AG20443 (cell line): Measurements from ENCODE around the gene ARHGAP23.

Experiments
- DNase-seq: peaks from one replicate; pipeline ENCODE4 v3.0.0; 2012; ENCODE audit warnings: low spot score, mixed read lengths

ARHGAP23 gene

GRCh38 chr17:38552343-38552742, 124.1 kb downstream of the ARHGAP23 start:
- no peak for DNase-seq

- no peak for DNase-seq
These were observed 126.4 kb downstream of the ARHGAP23 start for GRCh38 chr17:38554430-38555350.

GRCh38 chr17:38556239-38556638, 128.0 kb downstream of the ARHGAP23 start:
- DNase-seq, result no peak

- DNase-seq, result no peak
These were observed 129.1 kb downstream of the ARHGAP23 start for GRCh38 chr17:38557396-38557795.

GRCh38 chr17:38557836-38558727, 129.8 kb downstream of the ARHGAP23 start:
- DNase-seq, result peak; percentile 99

GRCh38 chr17:38558728-38559050, 130.4 kb downstream of the ARHGAP23 start:
- no peak for DNase-seq

GRCh38 chr17:38559051-38559879, 131.0 kb downstream of the ARHGAP23 start:
- peak; percentile 62 for DNase-seq

GRCh38 chr17:38559880-38560230, 131.6 kb downstream of the ARHGAP23 start:
- DNase-seq, result no peak

GRCh38 chr17:38560503-38561318, 132.4 kb downstream of the ARHGAP23 start:
- DNase-seq, result peak; percentile 44

- DNase-seq, result no peak
These were observed 133.4 kb downstream of the ARHGAP23 start for GRCh38 chr17:38561416-38562214.
